ENCODE results near the gene LETM1. TPM values are rescaled to one million over a fixed set of nuclear protein-coding genes. Genes with fewer than 3 reads are reported as not detected.

LETM1 gene
- total and polyA plus RNA-seq, 2 donors (not counting 3 experiments of a cell fraction or from before 2014, with no cell fraction given), result 25.6 to 62.5 TPM

- no peaks in the 10 kb centered on the region for H3K79me2 ChIP-seq (ENCODE audit: control insufficient read depth, insufficient read depth, low read length)
- no TSS peak for BruUV-seq (replicated peaks)
- DNase-seq (ENCODE audit: low read depth, low spot score) (no peak), FAIRE-seq (no peak)
- peaks cover 3 to 32% of the 10 kb centered on the region in 2 experiments for H3K36me3 ChIP-seq (ENCODE audit: control insufficient read depth in 2 of 2, extremely low read depth in 1 of 2, insufficient read depth in 2 of 2, low read length in 2 of 2)
- TF ChIP-seq JUN (IDR thresholded peaks at IDR 0.05; ENCODE audit: borderline replicate concordance, insufficient read depth, insufficient read length, low read depth), result no peak
- no peak for TF ChIP-seq EZH2 (IDR thresholded peaks at IDR 0.05; ENCODE audit: borderline replicate concordance, low read depth, low read length, severe bottlenecking)
- TF ChIP-seq CTCF (IDR thresholded peaks at IDR 0.05; ENCODE audit: extremely low read depth in 1 of 2, insufficient read depth in 1 of 2, low read depth in 1 of 2, low read length in 2 of 2), result no peak
- no peak for TF ChIP-seq MYC (IDR thresholded peaks at IDR 0.05; ENCODE audit: low read depth, low read length)
- no peak for TF ChIP-seq FOS (IDR thresholded peaks at IDR 0.05; ENCODE audit: borderline replicate concordance, insufficient read depth, low read length)
- TF ChIP-seq POLR2AphosphoS5 (IDR thresholded peaks at IDR 0.05; ENCODE audit: insufficient read depth, low read depth, low read length), result no peak
- no peak for TF ChIP-seq MAX (IDR thresholded peaks at IDR 0.05; ENCODE audit: insufficient read depth, insufficient read length)
- TF ChIP-seq POLR2A (IDR thresholded peaks at IDR 0.05; ENCODE audit: low read depth, low read length), result no peak
- dilution Hi-C loops (cut with MboI; ENCODE audit: extremely low pct_ligation_motif_present, low sequenced_read_pairs), result no loop called here
- no peaks in the 10 kb centered on the region for H3K9me3 ChIP-seq (replicated peaks; ENCODE audit: control insufficient read depth, insufficient read depth, low read length)
- H3K27me3 ChIP-seq (ENCODE audit: control insufficient read depth in 2 of 2, insufficient read depth in 2 of 2, low read length in 2 of 2), result no peaks in the 10 kb centered on the region
- H3K4me2 ChIP-seq (ENCODE audit: insufficient read depth, low read length), result no peak overlapping the region
- H3K9me1 ChIP-seq (replicated peaks; ENCODE audit: control insufficient read depth, extremely low read depth, insufficient read depth, low read length), result no peaks in the 10 kb centered on the region
- H3K9ac ChIP-seq (replicated peaks; ENCODE audit: extremely low read depth, insufficient read depth, low read length), result no peak overlapping the region
- no peaks in the 10 kb centered on the region for H4K20me1 ChIP-seq (replicated peaks; ENCODE audit: control insufficient read depth, extremely low read depth, insufficient read depth, low read length)
- no peaks in the 10 kb centered on the region for H3K4me1 ChIP-seq (ENCODE audit: control insufficient read depth, extremely low read depth, insufficient read depth, low read length)
- H3K4me3 ChIP-seq (replicated peaks in 1 of 3; ENCODE audit: insufficient read depth in 1 of 3, low read depth in 1 of 3, low read length in 3 of 3), result no peak overlapping the region
- H2AFZ ChIP-seq (ENCODE audit: low read depth, low read length), result no peak overlapping the region
- intact Hi-C loops (cut with micrococcal nuclease), result no loop called here
- no peak overlapping the region for H3K27ac ChIP-seq (ENCODE audit: insufficient read depth, low read depth, low read length)
- ChIA-PET POLR2A (no interaction called here), CTCF (interaction anchor here (0.6 to 9.5 kb wide), 3 partner anchors 70 to 95 kb away, joined by 3 to 198 read pairs (median 9); no protein-coding TSS in a partner anchor)
Observed at GRCh38 chr4:1815997-1816860, 39.7 kb downstream of the LETM1 start.

Data from endothelial cell of umbilical vein (primary cell).